H1 (cell line): ENCODE measurements around the gene SLC39A10.

Experiments used
- CEBPB ChIP-seq: IDR thresholded peaks from 2 replicates; pipeline ENCODE4 v1.6.1; 2012; ENCODE audit warnings: low read depth, low read length
- CHD1 ChIP-seq: IDR thresholded peaks from 2 replicates; pipeline ENCODE4 v1.6.1; 2012; ENCODE audit warnings: low read depth, low read length, improper control_type of control experiment
- EGR1 ChIP-seq: IDR thresholded peaks from 2 replicates; pipeline ENCODE4 v1.6.1; 2011; ENCODE audit warnings: low read depth, low read length, borderline replicate concordance
- EP300 ChIP-seq, 2 experiments: IDR thresholded peaks; 1 replicate in 1 of 2; 2 replicates in 1 of 2; pipeline ENCODE4 v1.6.1; 2011 to 2012; ENCODE audit warnings: low read depth in 2 of 2, low read length in 2 of 2, mild to moderate bottlenecking in 2 of 2, borderline replicate concordance in 1 of 2, inconsistent platforms in 1 of 2, moderate library complexity in 1 of 2
- GTF2F1 ChIP-seq: IDR thresholded peaks from 2 replicates; pipeline ENCODE4 v1.6.1; 2012; ENCODE audit warnings: low read depth, low read length, improper control_type of control experiment, borderline replicate concordance
- MAFK ChIP-seq: IDR thresholded peaks from 2 replicates; pipeline ENCODE4 v1.6.1; 2012; ENCODE audit warnings: low read depth, mild to moderate bottlenecking, improper control_type of control experiment, low read length
- MAX ChIP-seq: IDR thresholded peaks from 2 replicates; pipeline ENCODE4 v1.6.1; 2012; ENCODE audit warnings: inconsistent platforms
- RFX5 ChIP-seq: IDR thresholded peaks from 2 replicates; pipeline ENCODE4 v1.6.1; 2011; ENCODE audit warnings: low read depth, low read length, improper control_type of control experiment, borderline replicate concordance
- SIN3A ChIP-seq, 2 experiments: IDR thresholded peaks in 1 of 2; conservative IDR thresholded peaks in 1 of 2; 2 replicates each; pipeline ENCODE4 v1.6.1; 2011 to 2012; ENCODE audit warnings: low read length in 2 of 2, improper control_type of control experiment in 1 of 2, low read depth in 1 of 2, mild to moderate bottlenecking in 1 of 2
- TAF1 ChIP-seq: IDR thresholded peaks from 2 replicates; pipeline ENCODE4 v1.6.1; 2011; ENCODE audit warnings: mild to moderate bottlenecking, low read depth, low read length
- TCF12 ChIP-seq: IDR thresholded peaks from 2 replicates; pipeline ENCODE4 v1.6.1; 2011; ENCODE audit warnings: low read depth, mild to moderate bottlenecking, low read length
- TF ChIP-seq, protein P1 (sequence below), 3 experiments: IDR thresholded peaks; 1 replicate in 2 of 3; 2 replicates in 1 of 3; pipeline versions ENCODE4 v1.5.1 to v1.6.1; 2011; ENCODE audit warnings: low read length in 3 of 3, mild to moderate bottlenecking in 3 of 3, inconsistent platforms in 2 of 3, low read depth in 1 of 3, moderate library complexity in 1 of 3; ENCODE audit not compliant: insufficient read depth in 1 of 3; ENCODE audit errors: control extremely low read depth in 1 of 3

DNA sequence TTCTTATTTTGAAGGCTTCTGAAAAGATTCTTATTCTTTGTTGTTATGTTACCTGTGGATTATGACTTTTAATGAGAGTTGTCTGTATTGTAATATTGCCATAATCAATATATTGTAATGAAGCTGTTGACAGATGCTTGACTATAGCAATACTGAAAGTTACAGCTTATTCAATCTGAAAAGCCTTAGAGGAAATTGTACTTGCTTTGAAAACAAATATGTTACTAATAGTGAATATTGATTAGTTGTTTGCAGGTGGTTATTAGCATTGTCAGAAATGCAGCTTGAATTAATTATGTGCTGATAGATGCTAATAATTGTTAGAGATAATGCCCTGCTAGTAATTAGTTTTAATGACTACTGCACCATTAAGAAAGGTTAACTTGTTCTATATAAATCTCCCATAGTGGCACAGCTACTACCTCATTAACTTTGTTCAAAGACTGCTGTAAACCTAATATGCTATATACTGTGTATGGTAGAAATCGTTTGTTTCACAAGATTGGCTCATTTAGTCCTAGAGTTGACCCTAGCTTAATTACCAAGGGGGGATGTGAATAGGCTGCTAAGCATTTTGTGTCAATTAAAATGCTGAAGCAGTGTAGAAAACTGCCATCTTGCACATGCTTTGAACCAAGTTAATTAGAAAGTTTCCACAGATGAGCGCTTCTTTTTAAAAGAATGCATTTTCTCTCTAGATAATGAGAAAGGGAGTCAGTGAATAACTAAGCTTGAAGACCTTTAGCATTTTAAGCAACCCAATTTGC, 30.5 kb downstream of the SLC39A10 start:
- TF ChIP-seq TCF12: no peak
- no peak for TF ChIP-seq EGR1
- TF ChIP-seq TAF1: no peak
- TF ChIP-seq, protein P1, sequence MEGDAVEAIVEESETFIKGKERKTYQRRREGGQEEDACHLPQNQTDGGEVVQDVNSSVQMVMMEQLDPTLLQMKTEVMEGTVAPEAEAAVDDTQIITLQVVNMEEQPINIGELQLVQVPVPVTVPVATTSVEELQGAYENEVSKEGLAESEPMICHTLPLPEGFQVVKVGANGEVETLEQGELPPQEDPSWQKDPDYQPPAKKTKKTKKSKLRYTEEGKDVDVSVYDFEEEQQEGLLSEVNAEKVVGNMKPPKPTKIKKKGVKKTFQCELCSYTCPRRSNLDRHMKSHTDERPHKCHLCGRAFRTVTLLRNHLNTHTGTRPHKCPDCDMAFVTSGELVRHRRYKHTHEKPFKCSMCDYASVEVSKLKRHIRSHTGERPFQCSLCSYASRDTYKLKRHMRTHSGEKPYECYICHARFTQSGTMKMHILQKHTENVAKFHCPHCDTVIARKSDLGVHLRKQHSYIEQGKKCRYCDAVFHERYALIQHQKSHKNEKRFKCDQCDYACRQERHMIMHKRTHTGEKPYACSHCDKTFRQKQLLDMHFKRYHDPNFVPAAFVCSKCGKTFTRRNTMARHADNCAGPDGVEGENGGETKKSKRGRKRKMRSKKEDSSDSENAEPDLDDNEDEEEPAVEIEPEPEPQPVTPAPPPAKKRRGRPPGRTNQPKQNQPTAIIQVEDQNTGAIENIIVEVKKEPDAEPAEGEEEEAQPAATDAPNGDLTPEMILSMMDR (IDR thresholded peaks at IDR 0.05; ENCODE audit: control extremely low read depth in 1 of 3, insufficient read depth in 1 of 3, low read depth in 1 of 3, low read length in 3 of 3): no peak
- TF ChIP-seq SIN3A (conservative IDR thresholded peaks at IDR 0.05 in 1 of 2, IDR thresholded peaks at IDR 0.05 in 1 of 2; ENCODE audit: low read depth in 1 of 2, low read length in 2 of 2): no peak
- no peak for TF ChIP-seq RFX5
- no peak for TF ChIP-seq CHD1
- TF ChIP-seq CEBPB: no peak
- no peak for TF ChIP-seq MAX
- no peak for TF ChIP-seq GTF2F1
- no peak for TF ChIP-seq EP300 (IDR thresholded peaks at IDR 0.05; ENCODE audit: borderline replicate concordance in 1 of 2, low read depth in 2 of 2, low read length in 2 of 2)
- no peak for TF ChIP-seq MAFK
